Immature natural killer cell (primary cell): Measurements from ENCODE around the gene NCAPH2. TPM values are rescaled to one million over a fixed set of nuclear protein-coding genes. Genes with fewer than 3 reads are reported as not detected.

Experiments
- DNase-seq, 3 donors: peaks; one replicate each; pipeline ENCODE4 v3.0.0; 2022; ENCODE audit warnings: mixed read lengths in 1 of 3
- H3K27ac Mint-ChIP-seq, 6 donors: one replicate each; pipeline ENCODE4 v1.8.0; 2020; ENCODE audit warnings: mixed read lengths in 6 of 6, mild to moderate bottlenecking in 5 of 6, inconsistent platforms in 4 of 6, moderate library complexity in 3 of 6
- H3K27me3 Mint-ChIP-seq, 3 donors: one replicate each; pipeline ENCODE4 v1.8.0; 2020 to 2021; ENCODE audit warnings: low read depth in 3 of 3, mild to moderate bottlenecking in 3 of 3, mixed read lengths in 3 of 3, moderate library complexity in 3 of 3, inconsistent platforms in 1 of 3
- H3K36me3 Mint-ChIP-seq, 3 donors: one replicate each; pipeline ENCODE4 v1.8.0; 2020; ENCODE audit warnings: mixed read lengths in 3 of 3, inconsistent platforms in 2 of 3, mild to moderate bottlenecking in 2 of 3
- H3K4me1 Mint-ChIP-seq, 2 donors: one replicate each; pipeline ENCODE4 v1.8.0; 2020; ENCODE audit warnings: inconsistent platforms in 2 of 2, mild to moderate bottlenecking in 2 of 2, mixed read lengths in 2 of 2, moderate library complexity in 1 of 2
- H3K4me3 Mint-ChIP-seq, 5 donors: one replicate each; pipeline ENCODE4 v1.8.0; 2020; ENCODE audit warnings: mild to moderate bottlenecking in 5 of 5, mixed read lengths in 5 of 5, inconsistent platforms in 3 of 5, moderate library complexity in 3 of 5
- H3K9me3 Mint-ChIP-seq, 6 donors: one replicate each; pipeline ENCODE4 v1.8.0; 2020; ENCODE audit warnings: mild to moderate bottlenecking in 6 of 6, mixed read lengths in 6 of 6, inconsistent platforms in 4 of 6, moderate library complexity in 3 of 6
- polyA plus RNA-seq, 3 donors: library from polyadenylated mRNA; unstranded; fragments of 300-500 nt; fragmentation: Illumina TruSeq; gene quantifications; one replicate each; pipeline ENCODE4 v1.2.3, GENCODE V29; 2021

NCAPH2 gene
- polyA plus RNA-seq, 3 donors from 2014 or later = 41.8 to 46.7 (median 46.5) TPM

DNA sequence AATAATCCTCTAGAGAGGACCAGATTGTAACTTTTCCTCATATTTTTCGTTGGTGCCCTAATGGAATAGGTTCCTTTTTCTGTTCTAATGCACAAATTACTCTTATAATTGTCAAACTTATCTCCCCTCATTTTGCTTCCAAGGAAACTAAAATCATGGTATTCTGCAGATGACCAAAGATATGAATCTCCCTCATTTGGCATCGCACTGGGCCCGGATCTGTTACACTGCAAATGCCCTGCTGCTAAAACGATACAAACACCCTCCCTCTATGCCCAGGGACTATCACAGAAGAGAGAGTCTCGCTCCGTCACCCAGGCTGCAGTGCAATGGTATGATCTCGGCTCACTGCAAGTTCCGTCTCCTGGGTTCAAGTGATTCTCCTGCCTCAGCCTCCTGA is 45.3 kb downstream of the NCAPH2 start:
- no peak overlapping the region for H3K27ac Mint-ChIP-seq
- no peaks in the 10 kb centered on the region for H3K9me3 Mint-ChIP-seq
- DNase-seq = no peak
- H3K4me3 Mint-ChIP-seq = no peak overlapping the region
- peaks cover 13 to 20% of the 10 kb centered on the region in 2 donors for H3K4me1 Mint-ChIP-seq
- no peaks in the 10 kb centered on the region for H3K36me3 Mint-ChIP-seq
- H3K27me3 Mint-ChIP-seq = peaks cover 0 to 2% (median 0%) of the 10 kb centered on the region in 3 donors

DNA sequence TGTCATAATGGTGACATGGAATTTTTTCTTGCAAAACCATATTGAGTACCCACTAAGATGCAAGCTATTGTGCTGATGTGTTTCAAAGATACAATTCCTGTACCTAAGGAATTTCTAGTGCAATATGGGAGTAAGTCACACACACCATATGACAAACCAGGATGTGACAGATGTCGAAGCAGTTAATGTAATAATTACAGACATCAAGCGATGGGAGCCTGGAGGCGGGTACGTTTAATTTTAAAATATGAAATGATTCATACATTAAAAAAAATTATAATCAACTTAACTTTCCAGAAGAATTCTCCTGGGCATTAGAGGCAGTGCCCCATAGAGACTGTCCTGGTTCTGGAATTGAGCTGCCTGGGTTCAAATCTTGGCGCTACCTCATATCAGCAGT is 48.7 kb downstream of the NCAPH2 start:
- no peak overlapping the region for H3K4me3 Mint-ChIP-seq
- no peak for DNase-seq
- H3K9me3 Mint-ChIP-seq = no peaks in the 10 kb centered on the region
- peaks cover 3 to 10% (median 4%) of the 10 kb centered on the region in 3 donors for H3K27me3 Mint-ChIP-seq
- no peaks in the 10 kb centered on the region for H3K36me3 Mint-ChIP-seq
- H3K27ac Mint-ChIP-seq = no peak overlapping the region
- peaks cover 11 to 12% of the 10 kb centered on the region in 2 donors for H3K4me1 Mint-ChIP-seq

DNA sequence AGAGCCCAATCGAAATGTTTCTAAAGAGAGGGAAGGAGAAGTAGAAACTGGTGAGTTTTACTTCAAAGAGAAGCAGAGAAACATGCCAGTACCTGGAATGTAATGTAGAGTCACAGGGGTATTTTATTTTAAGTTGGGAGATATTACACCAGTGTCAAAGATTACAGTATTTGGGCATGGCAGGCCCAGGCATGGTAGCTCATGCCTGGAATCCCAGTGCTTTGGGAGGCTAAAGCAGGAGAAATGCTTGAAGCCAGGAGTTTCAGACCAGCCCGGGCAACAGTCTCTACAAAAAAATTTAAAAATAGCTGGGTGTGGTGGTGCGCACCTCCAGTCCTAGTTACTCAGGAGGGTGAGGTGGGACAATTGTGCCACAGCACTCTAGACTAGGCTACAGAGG is 52.0 kb downstream of the NCAPH2 start:
- Mint-ChIP-seq H3K4me3 (no peak overlapping the region), H3K27ac (peak overlapping the region in 2 of 6 donors; percentile 96 to 99), H3K4me1 (peaks cover 22 to 26% of the 10 kb centered on the region in 2 donors), H3K27me3 (peaks cover 8 to 17% (median 9%) of the 10 kb centered on the region in 3 donors), H3K36me3 (no peaks in the 10 kb centered on the region), H3K9me3 (no peaks in the 10 kb centered on the region)
- DNase-seq = no peak

DNA sequence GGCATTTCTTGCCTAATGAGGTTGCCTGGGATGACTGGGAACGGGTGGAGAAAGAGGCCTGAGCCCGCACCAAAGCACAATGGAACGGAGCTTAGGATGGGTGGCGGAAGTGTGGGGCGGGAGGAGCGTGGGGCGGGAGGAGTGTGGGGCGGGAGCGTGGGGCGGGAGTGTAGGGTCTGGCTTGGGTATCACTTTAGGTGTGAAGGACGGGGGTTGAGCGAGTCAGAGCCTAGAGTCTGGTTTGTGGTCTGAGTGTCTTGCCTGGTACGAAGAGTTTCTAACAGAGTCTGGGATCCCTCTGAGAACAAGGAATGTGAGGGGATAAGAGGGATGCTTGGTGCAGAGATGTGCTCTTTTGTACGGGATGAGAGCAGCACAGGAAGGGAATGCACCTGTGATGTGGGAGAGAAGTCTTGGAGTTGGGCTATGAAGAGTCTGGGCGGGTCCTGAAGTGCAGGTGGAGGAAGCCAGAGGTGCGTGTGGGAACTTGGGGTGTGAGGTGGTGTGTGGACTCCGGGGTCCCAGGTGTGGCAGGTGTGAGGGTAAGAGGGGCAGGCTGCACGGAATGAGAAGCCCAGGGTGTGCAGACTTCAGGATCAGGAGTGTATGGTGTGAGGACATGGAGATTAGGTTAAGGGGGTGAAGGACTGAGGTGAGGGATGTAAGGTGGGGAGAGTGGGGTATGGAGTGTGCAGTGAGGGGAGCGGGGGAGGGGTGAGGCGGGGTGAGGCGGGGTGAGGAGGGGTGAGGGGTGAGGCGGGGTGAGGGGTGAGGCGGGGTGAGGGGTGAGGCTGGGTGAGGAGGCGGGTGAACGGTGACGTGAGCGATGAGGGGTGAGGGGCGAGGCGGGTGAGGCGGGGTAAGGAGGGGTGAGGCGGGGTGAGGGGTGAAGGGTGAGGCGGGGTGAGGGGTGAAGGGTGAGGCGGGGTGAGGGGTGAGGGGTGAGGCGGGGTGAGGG is 53.7 kb downstream of the NCAPH2 start:
- peaks cover 8 to 18% (median 9%) of the 10 kb centered on the region in 3 donors for H3K27me3 Mint-ChIP-seq
- H3K4me1 Mint-ChIP-seq = peaks cover 22 to 26% of the 10 kb centered on the region in 2 donors
- H3K27ac Mint-ChIP-seq = peak overlapping the region; percentile 89 to 99 (median 96)
- no peaks in the 10 kb centered on the region for H3K9me3 Mint-ChIP-seq
- DNase-seq = peak; percentile 60 to 68 (median 67)
- no peaks in the 10 kb centered on the region for H3K36me3 Mint-ChIP-seq
- H3K4me3 Mint-ChIP-seq = peak overlapping the region; percentile 72 to 93 (median 84)

DNA sequence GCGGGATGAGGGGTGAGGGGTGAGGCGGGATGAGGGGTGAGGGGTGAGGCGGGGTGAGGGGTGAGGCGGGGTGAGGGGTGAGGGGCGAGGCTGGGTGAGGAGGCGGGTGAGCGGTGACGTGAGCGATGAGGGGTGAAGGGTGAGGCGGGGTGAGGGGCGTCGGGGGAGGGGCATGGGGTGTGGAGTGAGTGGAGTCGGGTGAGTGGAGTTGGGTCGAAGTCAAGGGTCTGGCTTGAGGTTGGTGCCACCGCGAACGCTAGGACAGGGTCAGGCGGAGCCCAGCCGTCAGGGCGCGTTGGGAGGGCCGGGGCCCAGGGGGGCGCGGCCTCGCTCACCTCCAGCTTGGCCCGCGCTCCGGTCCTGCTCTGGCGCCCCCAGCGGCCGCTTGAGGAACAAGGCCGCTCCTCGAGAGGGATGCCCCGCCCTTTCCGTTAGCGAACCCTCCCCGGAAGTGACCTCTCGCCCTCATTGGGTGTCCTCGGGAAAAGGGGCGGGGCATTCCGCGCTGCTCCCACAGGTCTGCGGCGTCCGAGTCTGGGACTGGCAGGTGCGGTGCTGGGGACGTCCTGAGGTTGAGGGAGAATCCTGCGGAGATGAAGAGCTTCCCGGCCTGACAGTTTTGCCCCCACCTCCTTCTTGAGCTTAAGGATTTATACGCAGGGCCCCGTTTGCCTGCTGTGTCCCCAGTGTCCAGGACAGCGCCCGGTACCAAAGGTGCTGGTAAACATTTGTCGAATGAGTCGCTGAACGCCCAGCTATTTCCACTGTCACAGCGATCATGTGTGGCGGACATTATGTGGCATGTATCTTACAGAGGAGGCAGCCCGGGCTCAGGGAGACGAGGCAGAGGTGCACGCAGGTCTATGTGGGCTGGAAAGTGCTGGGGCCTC is 54.7 kb downstream of the NCAPH2 start, which contains the start of gene SYCE3:
TSS of gene SYCE3 (minus strand) at position 397 of the 890 bp plus-strand sequence. CDS start 6,514 bp downstream, outside the sequence.
- H3K27ac Mint-ChIP-seq = peak within 1 kb of the TSS; percentile 92 to 99 (median 96)
- DNase-seq = peak; percentile 97 to 98 (median 98)

DNA sequence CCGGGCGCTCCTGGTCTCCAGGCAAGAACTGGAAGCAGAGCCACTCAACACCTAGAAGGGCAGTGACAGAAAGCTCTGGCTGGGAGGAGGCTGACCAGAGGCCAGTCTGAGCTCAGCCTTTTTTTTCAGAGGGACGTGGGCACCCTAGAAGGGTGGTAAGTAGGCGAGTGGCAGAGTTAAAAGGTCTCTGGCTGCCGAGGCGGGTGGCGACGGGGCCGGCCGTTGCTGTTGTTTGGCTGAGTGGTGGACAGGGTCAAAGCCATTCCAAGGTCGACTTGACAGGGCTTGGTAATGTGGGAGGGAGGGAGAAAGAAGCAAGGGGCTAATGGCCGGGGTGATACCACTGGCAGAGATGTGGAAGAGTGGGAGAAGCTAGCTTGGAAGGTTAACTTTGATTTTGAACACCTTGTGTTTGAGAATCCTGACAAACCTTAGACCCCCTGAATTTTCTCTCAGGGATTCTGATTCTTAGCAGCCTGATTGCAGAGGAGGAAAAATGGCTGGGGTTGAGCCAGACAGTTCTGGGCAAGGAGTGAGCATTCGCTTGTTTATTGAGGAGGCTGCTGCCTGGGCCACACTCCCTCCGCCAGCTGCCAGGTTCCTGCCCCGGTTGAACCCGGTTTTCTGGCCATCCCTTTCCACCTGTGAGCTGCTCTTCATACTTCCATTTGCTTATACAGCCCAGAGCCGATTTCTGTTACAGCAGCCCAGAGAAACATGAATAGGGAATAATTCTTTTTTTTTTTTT is 55.6 kb downstream of the NCAPH2 start:
- Mint-ChIP-seq H3K36me3 (no peaks in the 10 kb centered on the region), H3K27me3 (peaks cover 8 to 16% (median 9%) of the 10 kb centered on the region in 3 donors), H3K4me1 (peaks cover 22 to 26% of the 10 kb centered on the region in 2 donors), H3K4me3 (peak overlapping the region; percentile 92 to 97 (median 94)), H3K9me3 (no peaks in the 10 kb centered on the region), H3K27ac (peak overlapping the region; percentile 15 to 94 (median 90))
- no peak for DNase-seq

More for the DNA sequence above, 54.7 kb downstream of the NCAPH2 start, which contains the start of gene SYCE3:
- Mint-ChIP-seq H3K4me3 (peak within 1 kb of the TSS; percentile 92 to 97 (median 94)), H3K9me3 (no peaks in the 10 kb centered on the region), H3K4me1 (peaks cover 22 to 26% of the 10 kb centered on the region in 2 donors), H3K36me3 (no peaks in the 10 kb centered on the region), H3K27me3 (peaks cover 8 to 18% (median 9%) of the 10 kb centered on the region in 3 donors)

DNA sequence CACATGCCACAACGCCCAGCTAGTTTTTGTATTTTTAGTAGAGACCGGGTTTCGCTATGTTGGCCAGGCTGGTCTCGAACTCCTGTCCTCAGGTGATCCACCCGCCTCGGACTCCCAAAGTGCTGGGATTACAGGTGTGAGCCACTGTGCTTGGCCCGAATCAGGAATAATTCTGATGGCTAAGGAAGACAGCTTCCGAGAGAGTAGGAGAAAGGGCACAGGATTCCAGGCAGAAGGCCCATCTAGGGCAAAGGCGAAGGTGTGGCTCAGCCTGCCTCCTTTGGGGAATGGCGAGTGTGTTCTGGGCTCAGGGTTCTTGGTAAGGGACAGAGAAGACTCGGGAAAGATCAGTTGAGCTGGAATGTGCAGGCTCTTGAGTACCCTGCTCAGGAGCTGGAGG is 56.3 kb downstream of the NCAPH2 start:
- Mint-ChIP-seq H3K4me1 (peaks cover 22 to 26% of the 10 kb centered on the region in 2 donors), H3K4me3 (peak overlapping the region in 2 of 5 donors; percentile 23 to 29)

DNA sequence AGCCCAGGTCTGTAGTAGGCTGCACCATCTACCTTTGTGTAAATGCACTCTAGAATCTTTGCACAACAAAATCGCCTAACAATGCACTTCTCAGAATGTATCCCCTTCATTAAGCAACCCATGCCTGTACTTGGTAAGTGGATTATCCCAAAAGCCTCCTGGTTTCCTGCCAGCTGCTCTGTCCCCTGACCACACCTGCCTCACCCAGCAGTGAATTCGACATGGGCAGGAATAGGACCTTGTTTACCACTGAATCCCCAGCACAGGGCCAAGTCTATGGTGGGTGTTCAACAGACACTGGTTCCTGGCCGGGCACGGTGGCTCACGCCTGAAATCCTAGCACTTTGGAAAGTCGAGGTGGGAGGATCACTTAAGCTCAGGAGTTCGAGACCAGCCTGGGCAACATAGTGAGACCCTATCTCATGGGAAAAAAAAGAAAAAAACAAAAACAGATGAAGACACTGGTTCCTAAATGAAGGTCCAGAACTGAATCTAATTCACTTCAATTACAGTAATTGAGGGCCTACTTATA is 59.8 kb downstream of the NCAPH2 start:
- peaks cover 0 to 4% (median 0%) of the 10 kb centered on the region in 3 donors for H3K36me3 Mint-ChIP-seq
- no peak for DNase-seq
- H3K27me3 Mint-ChIP-seq = peaks cover 1 to 5% (median 5%) of the 10 kb centered on the region in 3 donors
- no peak overlapping the region for H3K4me3 Mint-ChIP-seq
- no peaks in the 10 kb centered on the region for H3K9me3 Mint-ChIP-seq
- peaks cover 10 to 11% of the 10 kb centered on the region in 2 donors for H3K4me1 Mint-ChIP-seq
- no peak overlapping the region for H3K27ac Mint-ChIP-seq

More for the DNA sequence above, 56.3 kb downstream of the NCAPH2 start:
- Mint-ChIP-seq H3K27ac (peak overlapping the region in 1 of 6 donors; percentile 40), H3K27me3 (peaks cover 8 to 16% (median 9%) of the 10 kb centered on the region in 3 donors), H3K36me3 (peaks cover 0 to 1% (median 0%) of the 10 kb centered on the region in 3 donors), H3K9me3 (no peaks in the 10 kb centered on the region)
- DNase-seq = no peak

DNA sequence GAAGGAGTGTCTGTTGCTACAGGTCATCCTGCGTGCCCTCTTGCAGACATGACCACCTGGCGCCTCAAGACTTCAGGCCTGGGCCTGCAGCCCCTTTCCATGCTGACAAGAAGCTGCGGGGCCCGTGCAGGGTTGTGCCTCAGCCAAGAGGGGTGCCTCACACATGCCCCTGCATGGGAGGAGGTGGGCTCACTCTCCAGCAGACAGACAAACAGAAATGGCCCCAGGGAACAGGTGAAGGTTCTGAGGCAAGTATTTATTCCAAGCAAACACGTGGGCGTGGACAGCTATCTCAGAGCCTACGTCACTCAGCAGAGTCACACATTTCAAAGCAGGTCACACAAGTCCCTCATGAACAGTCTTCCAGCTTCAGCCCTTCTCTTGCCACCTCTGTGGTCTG is 60.6 kb downstream of the NCAPH2 start:
- Mint-ChIP-seq H3K4me1 (peaks cover 2 to 3% of the 10 kb centered on the region in 2 donors), H3K4me3 (no peak overlapping the region), H3K9me3 (no peaks in the 10 kb centered on the region), H3K27ac (no peak overlapping the region), H3K27me3 (peaks cover 0 to 2% (median 1%) of the 10 kb centered on the region in 3 donors), H3K36me3 (peaks cover 0 to 4% (median 0%) of the 10 kb centered on the region in 3 donors)
- DNase-seq = no peak

DNA sequence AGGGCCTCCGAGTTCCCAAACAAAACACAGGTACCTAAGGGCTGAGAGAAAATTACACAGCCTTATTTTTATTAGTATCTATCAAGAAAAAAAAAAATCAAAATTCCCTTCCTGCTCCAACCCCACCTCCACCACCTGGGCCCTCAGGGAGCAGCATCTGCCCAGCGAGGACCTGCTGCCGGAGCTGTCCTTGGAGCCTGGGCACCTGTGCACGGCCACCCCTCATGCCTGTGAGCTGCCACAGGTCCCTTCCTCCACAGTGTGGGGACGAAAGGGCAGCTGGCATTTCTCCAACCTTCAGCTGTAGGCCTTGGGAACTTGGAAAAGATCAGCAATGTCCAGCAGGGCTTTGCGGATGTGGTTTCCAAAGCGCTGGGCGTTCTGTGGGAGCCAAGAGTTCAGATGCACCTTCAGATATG is 61.0 kb downstream of the NCAPH2 start:
- peaks cover 0 to 2% (median 1%) of the 10 kb centered on the region in 3 donors for H3K27me3 Mint-ChIP-seq
- no peak for DNase-seq
- H3K27ac Mint-ChIP-seq = no peak overlapping the region
- peaks cover 0 to 4% (median 0%) of the 10 kb centered on the region in 3 donors for H3K36me3 Mint-ChIP-seq
- no peaks in the 10 kb centered on the region for H3K9me3 Mint-ChIP-seq
- no peak overlapping the region for H3K4me3 Mint-ChIP-seq
- H3K4me1 Mint-ChIP-seq = no peaks in the 10 kb centered on the region

DNA sequence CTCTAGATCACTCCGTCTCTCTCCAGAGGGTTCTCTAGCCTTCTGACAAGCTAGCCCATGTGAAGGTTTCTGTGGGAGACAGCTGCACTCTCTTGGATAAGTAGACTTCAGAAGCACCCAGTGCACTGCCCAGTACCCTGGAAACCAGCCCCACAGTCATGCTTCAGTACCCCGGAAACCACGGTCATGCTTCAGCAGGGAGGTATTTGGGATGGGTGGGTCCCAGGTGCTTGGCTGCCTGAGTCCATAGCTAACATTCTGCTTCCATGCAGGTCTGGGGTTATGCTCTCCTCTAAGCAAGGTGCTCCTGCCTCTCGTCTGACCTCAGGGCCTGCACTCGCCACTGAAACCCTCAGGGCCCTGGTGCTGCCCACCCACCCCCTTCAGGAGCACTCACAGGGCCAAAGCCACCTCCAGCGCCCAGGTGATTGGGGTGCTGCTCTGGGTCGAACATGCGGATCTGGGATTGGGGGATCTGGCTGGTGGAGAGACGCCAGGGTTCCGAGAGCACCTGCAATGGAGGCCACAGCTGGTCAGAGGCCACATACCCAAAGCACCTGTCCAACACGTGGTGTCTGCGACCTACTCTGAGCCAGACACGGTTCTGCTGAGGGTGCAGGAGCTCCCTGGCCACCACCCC is 62.0 kb downstream of the NCAPH2 start:
- peaks cover 0 to 2% (median 1%) of the 10 kb centered on the region in 3 donors for H3K27me3 Mint-ChIP-seq
- no peak overlapping the region for H3K4me3 Mint-ChIP-seq
- no peaks in the 10 kb centered on the region for H3K9me3 Mint-ChIP-seq
- H3K36me3 Mint-ChIP-seq = peaks cover 0 to 4% (median 0%) of the 10 kb centered on the region in 3 donors
- no peak for DNase-seq
- no peaks in the 10 kb centered on the region for H3K4me1 Mint-ChIP-seq
- H3K27ac Mint-ChIP-seq = no peak overlapping the region

DNA sequence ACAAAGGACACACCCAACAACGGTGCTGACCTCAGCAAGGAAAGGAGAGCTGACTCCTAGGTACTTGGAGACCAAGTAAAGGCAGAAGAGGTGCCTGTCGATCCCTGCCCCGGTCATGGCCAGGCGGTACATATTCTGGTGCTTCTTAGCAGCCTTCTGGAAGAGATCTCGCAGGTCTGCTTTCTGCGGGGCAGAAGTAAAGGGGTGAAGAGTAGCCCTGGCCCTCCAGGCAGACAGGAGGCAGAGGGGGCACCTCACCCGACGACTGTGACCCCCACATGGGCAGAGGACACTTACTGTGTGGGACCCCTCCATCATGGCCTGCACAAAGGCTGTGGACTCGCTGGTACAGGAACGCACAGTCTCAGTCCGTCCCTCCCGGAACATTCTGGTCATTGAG is 62.8 kb downstream of the NCAPH2 start:
- H3K27me3 Mint-ChIP-seq = peaks cover 0 to 2% (median 0%) of the 10 kb centered on the region in 3 donors
- no peak for DNase-seq
- H3K4me3 Mint-ChIP-seq = no peak overlapping the region
- H3K4me1 Mint-ChIP-seq = no peaks in the 10 kb centered on the region
- no peak overlapping the region for H3K27ac Mint-ChIP-seq
- no peaks in the 10 kb centered on the region for H3K9me3 Mint-ChIP-seq
- H3K36me3 Mint-ChIP-seq = peaks cover 0 to 4% (median 0%) of the 10 kb centered on the region in 3 donors
